Lung (tissue), 12 donors: ENCODE data around the gene CYP2D6. TPM values are rescaled to one million over a fixed set of nuclear protein-coding genes. Genes with fewer than 3 reads are reported as not detected.
"Not testable (repeated sequence)": the region's sequence is repeated elsewhere in the genome, so short reads cannot be mapped to it uniquely, and the experiment has no call there.

Experiments
- ATAC-seq: fragments of 200-7000 bp; cut with Tn5 transposase; one replicate; pipeline ENCODE4 v1.9.1; 2020; ENCODE audit warnings: moderate number of reproducible peaks; ENCODE audit not compliant: insufficient read depth, low FRiP score
- DNase-seq, 3 donors: peaks; one replicate each; pipeline ENCODE4 v3.0.0-alpha.2; 2013 to 2017
- H3K27ac ChIP-seq, 2 donors: one replicate each; pipeline ENCODE4 v1.5.1; 2013; ENCODE audit warnings: mild to moderate bottlenecking in 2 of 2, moderate library complexity in 2 of 2, control low read depth in 1 of 2, inconsistent platforms in 1 of 2, low read depth in 1 of 2, low read length in 1 of 2
- H3K27me3 ChIP-seq, 3 donors: one replicate each; pipeline ENCODE4 v1.5.1; 2013; ENCODE audit warnings: low read length in 2 of 3; ENCODE audit not compliant: control insufficient read depth in 3 of 3, insufficient read depth in 3 of 3
- H3K36me3 ChIP-seq, 4 donors: one replicate each; pipeline ENCODE4 v1.5.1; 2013; ENCODE audit warnings: low read length in 4 of 4, mild to moderate bottlenecking in 1 of 4, moderate library complexity in 1 of 4; ENCODE audit not compliant: control insufficient read depth in 4 of 4, insufficient read depth in 4 of 4
- H3K4me1 ChIP-seq, 5 donors: one replicate each; pipeline ENCODE4 v1.5.1; 2013; ENCODE audit warnings: low read length in 5 of 5, mild to moderate bottlenecking in 2 of 5, moderate library complexity in 1 of 5; ENCODE audit not compliant: control insufficient read depth in 5 of 5, insufficient read depth in 5 of 5
- H3K4me3 ChIP-seq: one replicate; pipeline ENCODE4 v1.5.1; 2013; ENCODE audit warnings: mild to moderate bottlenecking, control low read depth, moderate library complexity
- H3K9ac ChIP-seq, 2 donors: one replicate each; pipeline ENCODE4 v1.5.1; 2013; ENCODE audit warnings: low read length in 2 of 2, control low read depth in 1 of 2; ENCODE audit not compliant: insufficient read depth in 1 of 2
- H3K9me3 ChIP-seq, 4 donors: one replicate each; pipeline ENCODE4 v1.5.1; 2013; ENCODE audit warnings: low read length in 3 of 4, mild to moderate bottlenecking in 1 of 4, moderate library complexity in 1 of 4; ENCODE audit not compliant: control insufficient read depth in 4 of 4, insufficient read depth in 3 of 4
- CTCF ChIP-seq: IDR thresholded peaks from 2 replicates; pipeline ENCODE4 v1.5.1; 2012; ENCODE audit warnings: mild to moderate bottlenecking; ENCODE audit errors: control extremely low read depth, extremely low read depth
- WGBS, 2 donors: extraction: QIAGEN DNeasy Blood & Tissue Kit; methylation state at CpG; one replicate each; pipeline ENCODE4 v1.1.7; 2013; 5-methylcytosine and 5-hydroxymethylcytosine counted together
- polyA plus RNA-seq, 2 donors: library from polyadenylated mRNA; stranded (reverse); fragments of 200-250 nt; gene quantifications; one replicate each; pipeline ENCODE4 v1.2.1, GENCODE V29; 2013
- total RNA-seq, 2 donors: library from RNA; depleted of rRNA in 1 of 2; stranded (reverse); fragments of >200 nt in 1 of 2; gene quantifications; one replicate each; pipeline ENCODE4 v1.2.1, GENCODE V29; 2014 to 2021
- donor health status: control.
- donor health status: control.
- donor health status: Bipolar disorder and iron deficiency.
- donor health status: healthy.
- donor health status: DM: yes; HTN: yes; CAD: no.

CYP2D6 gene
- total and polyA plus RNA-seq, 4 donors = 0.80 to 1.3 (median 1.1) TPM

DNA sequence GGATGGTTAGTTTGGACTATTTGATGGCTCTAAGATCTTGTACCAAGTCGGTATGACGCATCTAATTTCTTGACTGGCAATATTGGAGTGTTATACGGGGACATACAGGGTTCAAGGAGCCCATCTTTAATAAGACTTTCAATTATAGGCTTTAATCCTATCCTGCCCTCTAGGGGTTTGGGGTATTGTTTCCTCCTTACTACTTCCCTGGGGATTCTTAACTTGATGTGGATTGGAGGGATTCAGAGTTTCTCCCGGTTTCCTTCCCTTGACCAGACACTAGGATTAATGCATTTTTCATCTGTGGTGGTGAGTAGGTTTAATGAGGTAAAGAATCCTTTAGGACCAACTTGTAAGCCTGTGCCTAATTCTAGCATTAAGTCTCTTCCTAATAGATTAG lies 18.8 kb downstream of the CYP2D6 start:
- peaks cover 0 to 11% (median 7%) of the 10 kb centered on the region in 4 donors for H3K9me3 ChIP-seq
- no peak overlapping the region for H3K9ac ChIP-seq
- H3K36me3 ChIP-seq = no peaks in the 10 kb centered on the region
- no peak for TF ChIP-seq CTCF
- WGBS, 2 donors = 63 to 88% methylated on average over 4 of the region's 4 CpGs
- peaks cover 0 to 8% (median 0%) of the 10 kb centered on the region in 5 donors for H3K4me1 ChIP-seq
- ATAC-seq (no peak), DNase-seq (no peak)
- H3K4me3 ChIP-seq = no peak overlapping the region
- H3K27me3 ChIP-seq = no peaks in the 10 kb centered on the region
- H3K27ac ChIP-seq = no peak overlapping the region

DNA sequence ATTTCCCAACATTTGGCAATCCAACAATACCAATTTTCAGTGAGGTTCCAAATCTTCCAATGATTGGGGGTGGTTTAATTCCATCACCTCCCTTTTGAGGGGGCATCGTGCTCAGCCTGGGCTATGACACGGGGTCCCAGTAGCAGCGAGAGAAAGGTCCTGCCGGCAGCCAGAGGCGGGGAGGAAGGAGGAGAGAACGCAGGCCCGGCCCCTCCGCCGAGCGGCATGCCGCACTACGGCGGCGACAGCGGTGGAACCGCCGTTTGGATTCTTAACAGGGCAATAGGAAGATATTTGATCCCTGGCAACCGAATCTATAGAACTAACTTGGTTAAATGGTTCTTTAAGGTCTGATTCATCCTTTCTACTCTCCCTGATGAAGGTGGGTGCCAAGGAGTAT lies 21.8 kb downstream of the CYP2D6 start:
- DNase-seq = no peak

DNA sequence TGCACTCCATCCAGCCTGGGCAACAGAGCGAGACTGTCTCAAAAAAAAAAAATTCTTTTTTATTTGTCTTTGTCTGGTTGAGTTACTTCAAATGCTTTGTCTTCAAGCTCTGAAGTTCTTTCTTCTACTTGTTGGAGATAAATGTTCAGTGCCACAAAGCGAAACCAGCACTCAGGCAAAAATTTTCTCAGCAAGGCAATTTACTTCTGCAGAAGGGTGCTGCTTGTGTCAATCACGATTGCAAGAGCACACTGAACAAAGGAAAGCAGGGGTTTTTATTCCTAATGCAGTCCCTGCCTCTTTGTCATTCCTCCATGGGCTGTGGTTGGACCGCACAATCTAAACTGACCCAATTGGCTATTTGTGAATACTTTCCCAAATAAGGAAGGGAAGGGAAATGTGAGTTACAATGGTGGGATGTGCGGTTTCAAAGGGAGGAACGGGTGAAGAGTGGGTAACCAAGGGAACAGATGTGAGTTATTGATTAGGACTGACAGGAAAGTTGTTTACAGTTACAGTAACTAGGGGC lies 26.2 kb downstream of the CYP2D6 start:
- not testable (repeated sequence) for H3K4me3 ChIP-seq, H3K9ac ChIP-seq, ATAC-seq, H3K27me3 ChIP-seq, DNase-seq, H3K4me1 ChIP-seq, H3K36me3 ChIP-seq, H3K27ac ChIP-seq
- peaks cover 0 to 15% (median 9%) of the 10 kb centered on the region in 4 donors for H3K9me3 ChIP-seq
- WGBS, 2 donors = 96 to 97% methylated on average over 6 of the region's 6 CpGs

More for the DNA sequence above, 21.8 kb downstream of the CYP2D6 start:
- Histone ChIP-seq H3K27ac (no peak overlapping the region), H3K27me3 (no peaks in the 10 kb centered on the region), H3K9me3 (peaks cover 0 to 6% (median 2%) of the 10 kb centered on the region in 4 donors), H3K9ac (no peak overlapping the region), H3K4me3 (no peak overlapping the region), H3K4me1 (peaks cover 0 to 5% (median 0%) of the 10 kb centered on the region in 5 donors), H3K36me3 (no peaks in the 10 kb centered on the region)
- TF ChIP-seq CTCF = no peak
- no peak for ATAC-seq
- 90 to 92% methylated on average over 18 of the region's 18 CpGs for WGBS, 2 donors

DNA sequence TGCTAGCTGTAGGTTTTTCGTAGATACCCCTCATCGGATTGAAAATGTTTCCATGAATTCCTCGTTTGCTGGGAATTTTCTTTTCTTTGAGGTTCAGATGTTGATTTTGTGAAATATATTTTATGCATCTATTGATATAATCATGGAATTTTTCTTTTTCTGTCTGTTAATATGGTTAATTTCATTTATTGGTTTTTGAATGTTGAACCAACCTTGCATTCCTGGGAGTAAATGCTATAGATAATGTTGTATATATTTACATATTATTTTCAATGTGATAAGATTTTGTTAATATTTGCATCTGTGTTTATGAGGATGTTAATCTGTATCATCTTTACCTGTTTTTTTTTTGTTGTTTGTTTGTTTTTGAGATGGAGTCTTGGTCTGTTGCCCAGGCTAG lies 29.4 kb downstream of the CYP2D6 start:
- H3K4me3 ChIP-seq = no peak overlapping the region
- H3K9ac ChIP-seq = no peak overlapping the region
- TF ChIP-seq CTCF = no peak
- H3K27ac ChIP-seq = no peak overlapping the region
- no peak for DNase-seq
- no peaks in the 10 kb centered on the region for H3K27me3 ChIP-seq
- H3K4me1 ChIP-seq = no peaks in the 10 kb centered on the region
- 96% methylated on average over 3 of the region's 3 CpGs for WGBS, 2 donors
- ATAC-seq = no peak
- H3K9me3 ChIP-seq = peaks cover 0 to 17% (median 9%) of the 10 kb centered on the region in 4 donors
- H3K36me3 ChIP-seq = peaks cover 0 to 2% (median 0%) of the 10 kb centered on the region in 4 donors
